Activated T-cell treated with anti-CD3 and anti-CD28 coated beads for 4 hours (primary cell): Measurements from ENCODE around the gene LAMC3.

Source experiments
- DNase-seq: peaks from one replicate; pipeline ENCODE4 v3.0.0-alpha.2; 2020

LAMC3 gene

GRCh38 chr9:131048820-131049219 lies 39.8 kb downstream of the LAMC3 start:
- no peak for DNase-seq

- no peak for DNase-seq
Measured at GRCh38 chr9:131049829-131050715, 41.1 kb downstream of the LAMC3 start.

- DNase-seq = no peak
Measured at GRCh38 chr9:131050831-131051230, 41.9 kb downstream of the LAMC3 start.

GRCh38 chr9:131051592-131052517 lies 42.9 kb downstream of the LAMC3 start:
- DNase-seq = no peak

GRCh38 chr9:131053896-131054295 lies 44.9 kb downstream of the LAMC3 start:
- no peak for DNase-seq

GRCh38 chr9:131056781-131057506 lies 48.0 kb downstream of the LAMC3 start:
- DNase-seq = no peak

GRCh38 chr9:131060900-131061630 lies 52.1 kb downstream of the LAMC3 start:
- no peak for DNase-seq

- no peak for DNase-seq
Measured at GRCh38 chr9:131062969-131063368, 54.0 kb downstream of the LAMC3 start.

GRCh38 chr9:131065599-131065998 lies 56.6 kb downstream of the LAMC3 start:
- no peak for DNase-seq

GRCh38 chr9:131067625-131068024 lies 58.7 kb downstream of the LAMC3 start:
- no peak for DNase-seq

GRCh38 chr9:131068076-131068816 lies 59.3 kb downstream of the LAMC3 start:
- DNase-seq = no peak

GRCh38 chr9:131069699-131070098 lies 60.7 kb downstream of the LAMC3 start:
- DNase-seq = no peak

- no peak for DNase-seq
Measured at GRCh38 chr9:131072107-131072870, 63.3 kb downstream of the LAMC3 start.

- DNase-seq = no peak
Measured at GRCh38 chr9:131072871-131073237, 63.9 kb downstream of the LAMC3 start.

GRCh38 chr9:131076347-131077195 lies 67.6 kb downstream of the LAMC3 start:
- DNase-seq = no peak

- DNase-seq = no peak
Measured at GRCh38 chr9:131078427-131079366, 69.7 kb downstream of the LAMC3 start.

- DNase-seq = no peak
Measured at GRCh38 chr9:131080589-131080988, 71.6 kb downstream of the LAMC3 start.

GRCh38 chr9:131081868-131082267 lies 72.9 kb downstream of the LAMC3 start:
- DNase-seq = no peak
